GDM1 (cell line): ENCODE data around the gene GSTA2.
A peak's percentile ranks its signal among the peaks of the same experiment; 100 is the strongest.
"Not testable (repeated sequence)": the region's sequence is repeated elsewhere in the genome, so short reads cannot be mapped to it uniquely, and the experiment has no call there.

Source experiments
- DNase-seq: peaks from one replicate; lab custom pipeline; 2025; lab: John Stamatoyannopoulos, UW

GSTA2 gene

GRCh38 chr6:52725535-52726192 is 37.6 kb downstream of the GSTA2 start:
- no peak for DNase-seq

- no peak for DNase-seq
These were observed 38.1 kb downstream of the GSTA2 start for GRCh38 chr6:52725143-52725534.

GRCh38 chr6:52724406-52725121 is 38.7 kb downstream of the GSTA2 start:
- peak; percentile 26 for DNase-seq

- no peak for DNase-seq
These were observed 39.3 kb downstream of the GSTA2 start for GRCh38 chr6:52724042-52724405.

- DNase-seq = no peak
These were observed 43.0 kb downstream of the GSTA2 start for GRCh38 chr6:52720321-52720720.

- no peak for DNase-seq
These were observed 44.7 kb downstream of the GSTA2 start for GRCh38 chr6:52718550-52718949.

GRCh38 chr6:52714761-52715160 is 48.5 kb downstream of the GSTA2 start:
- DNase-seq = not testable (repeated sequence)

- no peak for DNase-seq
These were observed 51.1 kb downstream of the GSTA2 start for GRCh38 chr6:52712136-52712535.

- DNase-seq = no peak
These were observed 55.2 kb downstream of the GSTA2 start for GRCh38 chr6:52707963-52708680.

- DNase-seq = no peak
These were observed 57.3 kb downstream of the GSTA2 start for GRCh38 chr6:52706001-52706400.

GRCh38 chr6:52704781-52705502 is 58.3 kb downstream of the GSTA2 start:
- DNase-seq = not testable (repeated sequence)

- DNase-seq = no peak
These were observed 59.2 kb downstream of the GSTA2 start for GRCh38 chr6:52704060-52704459.
